ENCODE results near the gene CENPX.

Gene CENPX

DNA sequence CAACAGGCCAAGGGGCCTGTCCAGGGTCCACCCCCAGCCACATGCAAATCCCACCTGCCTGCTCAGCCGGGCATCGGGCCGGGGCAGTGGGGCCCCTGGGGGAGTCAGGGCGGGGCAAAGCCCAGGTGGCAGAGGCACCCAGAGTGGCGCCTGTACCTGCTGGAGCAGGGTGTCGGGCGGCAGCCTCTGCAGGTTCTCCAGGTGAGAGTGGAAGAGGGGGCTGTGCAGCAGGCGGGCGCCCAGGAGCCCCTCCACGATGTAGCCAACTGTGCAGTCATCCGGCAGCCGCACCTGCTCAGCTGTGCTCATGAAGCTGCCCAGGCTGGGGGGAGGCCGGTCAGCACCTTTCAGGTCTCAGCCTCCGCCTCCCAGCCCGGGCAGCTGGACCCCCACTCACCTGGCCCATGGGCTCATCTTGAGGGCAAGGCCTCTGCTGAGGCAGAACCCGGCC, 26.9 kb upstream of the CENPX start:
- H3K9ac ChIP-seq (ENCODE audit: low read depth in 1 of 2, low read length in 2 of 2), result no peak overlapping the region
- H3K4me3 ChIP-seq (ENCODE audit: low read length in 2 of 2), result no peak overlapping the region
- no peaks in the 10 kb centered on the region for H3K9me3 ChIP-seq (ENCODE audit: control insufficient read depth in 2 of 2, low read length in 2 of 2)
- H3K36me3 ChIP-seq (ENCODE audit: control insufficient read depth in 2 of 2, insufficient read depth in 2 of 2, low read length in 2 of 2), result peaks cover 10 to 15% of the 10 kb centered on the region in 2 donors
- peaks cover 14 to 20% of the 10 kb centered on the region in 2 donors for H3K4me1 ChIP-seq (ENCODE audit: control insufficient read depth in 2 of 2, insufficient read depth in 2 of 2, low read length in 2 of 2)
- H3K27me3 ChIP-seq (ENCODE audit: control insufficient read depth in 2 of 2, insufficient read depth in 2 of 2, low read length in 2 of 2), result no peaks in the 10 kb centered on the region
- no peak overlapping the region for H3K27ac ChIP-seq (ENCODE audit: low read depth in 2 of 2, low read length in 2 of 2)

GRCh38 chr17:82049106-82049505, 26.4 kb upstream of the CENPX start:
- no peaks in the 10 kb centered on the region for H3K9me3 ChIP-seq (ENCODE audit: control insufficient read depth in 2 of 2, low read length in 2 of 2)
- peaks cover 14 to 20% of the 10 kb centered on the region in 2 donors for H3K4me1 ChIP-seq (ENCODE audit: control insufficient read depth in 2 of 2, insufficient read depth in 2 of 2, low read length in 2 of 2)
- no peaks in the 10 kb centered on the region for H3K27me3 ChIP-seq (ENCODE audit: control insufficient read depth in 2 of 2, insufficient read depth in 2 of 2, low read length in 2 of 2)
- no peak overlapping the region for H3K4me3 ChIP-seq (ENCODE audit: low read length in 2 of 2)
- H3K9ac ChIP-seq (ENCODE audit: low read depth in 1 of 2, low read length in 2 of 2), result no peak overlapping the region
- H3K27ac ChIP-seq (ENCODE audit: low read depth in 2 of 2, low read length in 2 of 2), result no peak overlapping the region
- H3K36me3 ChIP-seq (ENCODE audit: control insufficient read depth in 2 of 2, insufficient read depth in 2 of 2, low read length in 2 of 2), result peaks cover 6 to 12% of the 10 kb centered on the region in 2 donors

GRCh38 chr17:82048571-82048971, 25.9 kb upstream of the CENPX start:
- Histone ChIP-seq H3K9ac (ENCODE audit: low read depth in 1 of 2, low read length in 2 of 2) (no peak overlapping the region), H3K27ac (ENCODE audit: low read depth in 2 of 2, low read length in 2 of 2) (no peak overlapping the region), H3K9me3 (ENCODE audit: control insufficient read depth in 2 of 2, low read length in 2 of 2) (no peaks in the 10 kb centered on the region), H3K4me1 (ENCODE audit: control insufficient read depth in 2 of 2, insufficient read depth in 2 of 2, low read length in 2 of 2) (peaks cover 14 to 20% of the 10 kb centered on the region in 2 donors), H3K4me3 (ENCODE audit: low read length in 2 of 2) (no peak overlapping the region), H3K36me3 (ENCODE audit: control insufficient read depth in 2 of 2, insufficient read depth in 2 of 2, low read length in 2 of 2) (peaks cover 3 to 8% of the 10 kb centered on the region in 2 donors), H3K27me3 (ENCODE audit: control insufficient read depth in 2 of 2, insufficient read depth in 2 of 2, low read length in 2 of 2) (no peaks in the 10 kb centered on the region)

DNA sequence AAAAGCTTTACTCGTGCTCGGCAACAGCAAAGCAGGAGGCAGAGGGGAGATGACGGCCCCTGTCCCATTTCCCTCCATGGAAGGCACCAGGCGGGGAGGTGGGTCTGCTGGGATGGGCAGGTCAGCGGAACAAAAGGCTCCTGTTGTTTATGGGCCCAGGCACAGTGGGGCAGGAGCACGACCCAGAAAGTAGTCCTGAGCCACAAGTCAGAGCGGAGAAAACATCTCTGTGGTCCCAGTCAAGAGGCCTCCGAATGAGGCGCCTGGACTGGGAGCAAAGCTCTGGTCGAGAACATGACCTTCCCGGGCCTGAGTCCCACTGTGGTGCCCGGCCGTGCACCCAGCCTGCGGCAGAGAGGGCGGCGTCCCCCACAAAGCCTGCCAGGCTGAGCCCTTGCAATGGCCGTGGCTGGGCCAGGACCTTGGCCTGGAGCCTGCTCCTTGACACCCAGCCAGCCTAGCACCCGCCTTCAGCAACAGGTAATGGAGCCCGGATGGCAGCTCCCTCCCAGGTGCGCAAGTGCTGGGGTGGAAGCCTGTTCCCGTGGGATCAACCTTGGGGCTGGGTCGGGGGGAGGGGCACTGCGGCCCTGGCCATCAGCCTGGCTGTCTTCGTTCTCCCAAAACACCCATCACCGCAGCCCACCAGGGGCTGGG, 25.4 kb upstream of the CENPX start:
- H3K27me3 ChIP-seq (ENCODE audit: control insufficient read depth in 2 of 2, insufficient read depth in 2 of 2, low read length in 2 of 2), result no peaks in the 10 kb centered on the region
- no peak overlapping the region for H3K27ac ChIP-seq (ENCODE audit: low read depth in 2 of 2, low read length in 2 of 2)
- peaks cover 3 to 8% of the 10 kb centered on the region in 2 donors for H3K36me3 ChIP-seq (ENCODE audit: control insufficient read depth in 2 of 2, insufficient read depth in 2 of 2, low read length in 2 of 2)
- no peak overlapping the region for H3K4me3 ChIP-seq (ENCODE audit: low read length in 2 of 2)
- no peak overlapping the region for H3K9ac ChIP-seq (ENCODE audit: low read depth in 1 of 2, low read length in 2 of 2)
- H3K4me1 ChIP-seq (ENCODE audit: control insufficient read depth in 2 of 2, insufficient read depth in 2 of 2, low read length in 2 of 2), result peaks cover 12 to 15% of the 10 kb centered on the region in 2 donors
- H3K9me3 ChIP-seq (ENCODE audit: control insufficient read depth in 2 of 2, low read length in 2 of 2), result no peaks in the 10 kb centered on the region

GRCh38 chr17:82047379-82047778, 24.7 kb upstream of the CENPX start:
- Histone ChIP-seq H3K9ac (ENCODE audit: low read depth in 1 of 2, low read length in 2 of 2) (no peak overlapping the region), H3K4me1 (ENCODE audit: control insufficient read depth in 2 of 2, insufficient read depth in 2 of 2, low read length in 2 of 2) (peaks cover 5 to 8% of the 10 kb centered on the region in 2 donors), H3K27ac (ENCODE audit: low read depth in 2 of 2, low read length in 2 of 2) (no peak overlapping the region), H3K4me3 (ENCODE audit: low read length in 2 of 2) (no peak overlapping the region), H3K27me3 (ENCODE audit: control insufficient read depth in 2 of 2, insufficient read depth in 2 of 2, low read length in 2 of 2) (no peaks in the 10 kb centered on the region), H3K9me3 (ENCODE audit: control insufficient read depth in 2 of 2, low read length in 2 of 2) (no peaks in the 10 kb centered on the region), H3K36me3 (ENCODE audit: control insufficient read depth in 2 of 2, insufficient read depth in 2 of 2, low read length in 2 of 2) (peaks cover 3 to 8% of the 10 kb centered on the region in 2 donors)

DNA sequence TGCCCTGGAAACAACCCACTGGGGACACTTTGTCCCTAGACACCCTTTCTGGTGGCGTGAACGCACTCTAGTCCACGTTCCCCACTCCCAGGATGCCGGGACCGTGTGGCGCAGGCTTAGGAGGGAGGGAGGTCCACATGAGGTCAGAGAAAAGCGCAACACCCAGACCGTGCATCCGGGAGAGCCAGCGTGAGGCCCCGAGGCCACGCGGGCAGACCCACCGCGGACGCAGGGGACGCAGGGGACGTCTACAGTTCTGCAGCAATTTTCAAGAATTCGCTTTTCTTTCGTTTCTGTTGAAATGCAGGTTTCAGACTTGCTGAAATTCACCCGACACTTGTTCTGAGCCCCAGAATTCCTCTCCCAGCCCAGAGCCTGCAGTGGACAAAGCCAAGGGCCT, 24.2 kb upstream of the CENPX start:
- peaks cover 4 to 6% of the 10 kb centered on the region in 2 donors for H3K4me1 ChIP-seq (ENCODE audit: control insufficient read depth in 2 of 2, insufficient read depth in 2 of 2, low read length in 2 of 2)
- H3K36me3 ChIP-seq (ENCODE audit: control insufficient read depth in 2 of 2, insufficient read depth in 2 of 2, low read length in 2 of 2), result peaks cover 3 to 8% of the 10 kb centered on the region in 2 donors
- H3K27ac ChIP-seq (ENCODE audit: low read depth in 2 of 2, low read length in 2 of 2), result no peak overlapping the region
- no peaks in the 10 kb centered on the region for H3K27me3 ChIP-seq (ENCODE audit: control insufficient read depth in 2 of 2, insufficient read depth in 2 of 2, low read length in 2 of 2)
- H3K9me3 ChIP-seq (ENCODE audit: control insufficient read depth in 2 of 2, low read length in 2 of 2), result no peaks in the 10 kb centered on the region
- H3K9ac ChIP-seq (ENCODE audit: low read depth in 1 of 2, low read length in 2 of 2), result no peak overlapping the region
- H3K4me3 ChIP-seq (ENCODE audit: low read length in 2 of 2), result no peak overlapping the region

- Histone ChIP-seq H3K27me3 (ENCODE audit: control insufficient read depth in 2 of 2, insufficient read depth in 2 of 2, low read length in 2 of 2) (no peaks in the 10 kb centered on the region), H3K27ac (ENCODE audit: low read depth in 2 of 2, low read length in 2 of 2) (no peak overlapping the region), H3K9ac (ENCODE audit: low read depth in 1 of 2, low read length in 2 of 2) (no peak overlapping the region), H3K4me3 (ENCODE audit: low read length in 2 of 2) (no peak overlapping the region), H3K9me3 (ENCODE audit: control insufficient read depth in 2 of 2, low read length in 2 of 2) (no peaks in the 10 kb centered on the region), H3K36me3 (ENCODE audit: control insufficient read depth in 2 of 2, insufficient read depth in 2 of 2, low read length in 2 of 2) (peaks cover 3 to 8% of the 10 kb centered on the region in 2 donors), H3K4me1 (ENCODE audit: control insufficient read depth in 2 of 2, insufficient read depth in 2 of 2, low read length in 2 of 2) (peaks cover 4 to 6% of the 10 kb centered on the region in 2 donors)
Measured at GRCh38 chr17:82045936-82046484, 23.3 kb upstream of the CENPX start.

DNA sequence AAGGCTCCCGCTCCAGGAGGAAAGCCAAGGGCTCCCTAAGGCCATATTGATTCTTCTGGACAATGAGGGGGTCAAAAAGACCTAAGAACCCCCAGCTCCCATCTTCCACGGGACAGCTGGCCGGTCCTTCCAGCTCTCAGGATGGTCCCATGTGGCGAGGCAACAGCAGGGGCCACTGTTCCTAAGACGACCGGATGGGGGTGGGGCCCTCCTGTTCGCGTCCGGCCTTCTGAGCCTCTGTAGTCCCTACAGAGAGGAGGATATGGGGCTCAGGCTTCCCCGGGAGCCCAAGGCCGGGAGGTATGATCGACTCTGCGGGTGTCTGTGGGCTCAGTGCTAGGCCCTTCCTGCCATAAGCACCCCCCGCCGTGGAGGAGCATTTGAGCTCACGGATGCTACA, 20.8 kb upstream of the CENPX start:
- H3K36me3 ChIP-seq (ENCODE audit: control insufficient read depth in 2 of 2, insufficient read depth in 2 of 2, low read length in 2 of 2), result peaks cover 3 to 8% of the 10 kb centered on the region in 2 donors
- H3K27ac ChIP-seq (ENCODE audit: low read depth in 2 of 2, low read length in 2 of 2), result no peak overlapping the region
- H3K9ac ChIP-seq (ENCODE audit: low read depth in 1 of 2, low read length in 2 of 2), result no peak overlapping the region
- no peaks in the 10 kb centered on the region for H3K27me3 ChIP-seq (ENCODE audit: control insufficient read depth in 2 of 2, insufficient read depth in 2 of 2, low read length in 2 of 2)
- no peak overlapping the region for H3K4me3 ChIP-seq (ENCODE audit: low read length in 2 of 2)
- no peaks in the 10 kb centered on the region for H3K4me1 ChIP-seq (ENCODE audit: control insufficient read depth in 2 of 2, insufficient read depth in 2 of 2, low read length in 2 of 2)
- no peaks in the 10 kb centered on the region for H3K9me3 ChIP-seq (ENCODE audit: control insufficient read depth in 2 of 2, low read length in 2 of 2)

DNA sequence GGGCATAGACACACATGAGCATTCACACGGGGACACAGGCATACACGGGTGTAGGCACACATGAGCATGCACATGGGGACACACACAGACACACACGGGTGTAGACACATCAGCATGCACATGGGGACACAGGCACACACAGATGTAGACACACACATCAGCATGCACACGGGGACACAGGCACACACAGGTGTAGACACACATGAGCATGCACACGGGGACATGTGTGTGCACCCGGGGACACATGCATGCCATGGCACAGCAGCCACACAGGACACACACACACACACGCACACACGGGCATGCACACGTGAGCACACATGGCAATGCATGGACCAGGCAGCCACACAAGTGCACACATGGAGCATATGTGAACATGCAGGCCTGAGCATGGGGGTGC, 20.0 kb upstream of the CENPX start:
- no peak overlapping the region for H3K4me3 ChIP-seq (ENCODE audit: low read length in 2 of 2)
- H3K9ac ChIP-seq (ENCODE audit: low read depth in 1 of 2, low read length in 2 of 2), result no peak overlapping the region
- H3K9me3 ChIP-seq (ENCODE audit: control insufficient read depth in 2 of 2, low read length in 2 of 2), result no peaks in the 10 kb centered on the region
- peaks cover 3 to 8% of the 10 kb centered on the region in 2 donors for H3K36me3 ChIP-seq (ENCODE audit: control insufficient read depth in 2 of 2, insufficient read depth in 2 of 2, low read length in 2 of 2)
- no peaks in the 10 kb centered on the region for H3K27me3 ChIP-seq (ENCODE audit: control insufficient read depth in 2 of 2, insufficient read depth in 2 of 2, low read length in 2 of 2)
- no peak overlapping the region for H3K27ac ChIP-seq (ENCODE audit: low read depth in 2 of 2, low read length in 2 of 2)
- peaks cover 4 to 5% of the 10 kb centered on the region in 2 donors for H3K4me1 ChIP-seq (ENCODE audit: control insufficient read depth in 2 of 2, insufficient read depth in 2 of 2, low read length in 2 of 2)

- Histone ChIP-seq H3K9me3 (ENCODE audit: control insufficient read depth in 2 of 2, low read length in 2 of 2) (no peaks in the 10 kb centered on the region), H3K27me3 (ENCODE audit: control insufficient read depth in 2 of 2, insufficient read depth in 2 of 2, low read length in 2 of 2) (no peaks in the 10 kb centered on the region), H3K36me3 (ENCODE audit: control insufficient read depth in 2 of 2, insufficient read depth in 2 of 2, low read length in 2 of 2) (no peaks in the 10 kb centered on the region), H3K27ac (ENCODE audit: low read depth in 2 of 2, low read length in 2 of 2) (no peak overlapping the region), H3K4me1 (ENCODE audit: control insufficient read depth in 2 of 2, insufficient read depth in 2 of 2, low read length in 2 of 2) (peaks cover 10 to 11% of the 10 kb centered on the region in 2 donors), H3K9ac (ENCODE audit: low read depth in 1 of 2, low read length in 2 of 2) (no peak overlapping the region), H3K4me3 (ENCODE audit: low read length in 2 of 2) (no peak overlapping the region)
Measured at GRCh38 chr17:82041144-82041814, 18.6 kb upstream of the CENPX start.

Data from mucosa of rectum (tissue), 2 donors.